Measurements from ENCODE around the gene ACOX1. TPM values are rescaled to one million over a fixed set of nuclear protein-coding genes. Genes with fewer than 3 reads are reported as not detected.

Gene ACOX1
- polyA plus RNA-seq, 3 donors: 21.6 to 49.7 (median 49.2) TPM

GRCh38 chr17:75921596-75921995 is 57.4 kb downstream of the ACOX1 start:
- Histone ChIP-seq H3K9ac (ENCODE audit: insufficient read depth, low read length, poor library complexity, severe bottlenecking) (no peak overlapping the region), H3K9me3 (replicated peaks in 1 of 2; ENCODE audit: control insufficient read depth in 1 of 2, insufficient read depth in 1 of 2, low read length in 2 of 2) (no peaks in the 10 kb centered on the region), H2AFZ (ENCODE audit: insufficient read depth, low read depth, low read length, poor library complexity, severe bottlenecking) (no peak overlapping the region), H4K20me1 (ENCODE audit: insufficient read depth, low read length) (no peaks in the 10 kb centered on the region), H3K4me2 (replicated peaks; ENCODE audit: extremely low read depth, low read length, poor library complexity, severe bottlenecking) (no peak overlapping the region), H3K4me3 (replicated peaks in 1 of 3; ENCODE audit: low read depth in 2 of 3, low read length in 3 of 3) (no peak overlapping the region), H3K79me2 (ENCODE audit: insufficient read depth, low read length) (no peaks in the 10 kb centered on the region), H3K27ac (ENCODE audit: low read depth in 1 of 2, low read length in 2 of 2) (no peak overlapping the region), H3K36me3 (replicated peaks in 1 of 2; ENCODE audit: control insufficient read depth in 1 of 2, insufficient read depth in 2 of 2, low read length in 2 of 2) (no peaks in the 10 kb centered on the region), H3K27me3 (ENCODE audit: control insufficient read depth in 2 of 2, insufficient read depth in 2 of 2, low read length in 2 of 2) (no peaks in the 10 kb centered on the region), H3K4me1 (ENCODE audit: control insufficient read depth in 1 of 2, insufficient read depth in 2 of 2, low read length in 2 of 2) (no peaks in the 10 kb centered on the region)
- no peak for TF ChIP-seq CTCF (IDR thresholded peaks at IDR 0.05)
- 99% methylated on average over 15 of the region's 15 CpGs for WGBS (ENCODE audit: insufficient coverage)
- H3K27me3 Mint-ChIP-seq (ENCODE audit: low read depth in 3 of 3): peaks cover 1 to 3% (median 2%) of the 10 kb centered on the region in 3 donors
- H3K4me1 Mint-ChIP-seq: no peaks in the 10 kb centered on the region
- no peaks in the 10 kb centered on the region for H3K9me3 Mint-ChIP-seq
- H3K27ac Mint-ChIP-seq: no peak overlapping the region
- H3K4me3 Mint-ChIP-seq: no peak overlapping the region
- DNase-seq: no peak
- intact Hi-C loops (cut with micrococcal nuclease): no loop called here
- H3K36me3 Mint-ChIP-seq: no peaks in the 10 kb centered on the region

- Histone ChIP-seq H2AFZ (ENCODE audit: insufficient read depth, low read depth, low read length, poor library complexity, severe bottlenecking) (no peak overlapping the region), H3K27ac (ENCODE audit: low read depth in 1 of 2, low read length in 2 of 2) (no peak overlapping the region), H3K4me2 (replicated peaks; ENCODE audit: extremely low read depth, low read length, poor library complexity, severe bottlenecking) (no peak overlapping the region), H3K9me3 (replicated peaks in 1 of 2; ENCODE audit: control insufficient read depth in 1 of 2, insufficient read depth in 1 of 2, low read length in 2 of 2) (no peaks in the 10 kb centered on the region), H4K20me1 (ENCODE audit: insufficient read depth, low read length) (no peaks in the 10 kb centered on the region), H3K27me3 (ENCODE audit: control insufficient read depth in 2 of 2, insufficient read depth in 2 of 2, low read length in 2 of 2) (no peaks in the 10 kb centered on the region), H3K4me3 (replicated peaks in 1 of 3; ENCODE audit: low read depth in 2 of 3, low read length in 3 of 3) (no peak overlapping the region), H3K79me2 (ENCODE audit: insufficient read depth, low read length) (no peaks in the 10 kb centered on the region), H3K9ac (ENCODE audit: insufficient read depth, low read length, poor library complexity, severe bottlenecking) (no peak overlapping the region), H3K36me3 (replicated peaks in 1 of 2; ENCODE audit: control insufficient read depth in 1 of 2, insufficient read depth in 2 of 2, low read length in 2 of 2) (no peaks in the 10 kb centered on the region), H3K4me1 (ENCODE audit: control insufficient read depth in 1 of 2, insufficient read depth in 2 of 2, low read length in 2 of 2) (no peaks in the 10 kb centered on the region)
- Mint-ChIP-seq H3K9me3 (no peaks in the 10 kb centered on the region), H3K27ac (no peak overlapping the region), H3K27me3 (ENCODE audit: low read depth in 3 of 3) (peaks cover 1 to 2% (median 1%) of the 10 kb centered on the region in 3 donors), H3K4me1 (no peaks in the 10 kb centered on the region), H3K36me3 (no peaks in the 10 kb centered on the region), H3K4me3 (no peak overlapping the region)
- DNase-seq: no peak
- no peak for TF ChIP-seq CTCF (IDR thresholded peaks at IDR 0.05)
- 89% methylated on average over 10 of the region's 11 CpGs for WGBS (ENCODE audit: insufficient coverage)
- intact Hi-C loops (cut with micrococcal nuclease): no loop called here
Observed at GRCh38 chr17:75920045-75920560, 58.9 kb downstream of the ACOX1 start.
